Endothelial cell of umbilical vein (primary cell): ENCODE measurements around the gene TAF10. TPM values are rescaled to one million over a fixed set of nuclear protein-coding genes. Genes with fewer than 3 reads are reported as not detected.

Experiments
- BruUV-seq: library from RNA; stranded (reverse); fragments of 400-500 nt; replicated peaks from 2 replicates; lab custom pipeline; 2021; lab: Mats Ljungman, UMichigan
- CTCF ChIA-PET: fragments of 300-600, 350-600 bp; sonication (Branson Sonifier 250); formaldehyde crosslinking; loops from one replicate; lab custom pipeline; 2021; ENCODE audit warnings: antibody characterized with exemption, inconsistent platforms; lab: Charles Lee
- POLR2A ChIA-PET: fragments of 300-600, 350-600 bp; sonication (Branson Sonifier 250); formaldehyde crosslinking; loops from one replicate; lab custom pipeline; 2021; ENCODE audit warnings: antibody characterized with exemption, inconsistent platforms; lab: Charles Lee
- DNase-seq: peaks from one replicate; pipeline ENCODE4 v3.0.0-alpha.2; 2011; ENCODE audit warnings: low read depth, low spot score
- FAIRE-seq: peaks from 2 replicates; lab custom pipeline; 2011; peaks lifted over from hg19 to GRCh38; lab: Jason Lieb, UNC
- H2AFZ ChIP-seq: 2 replicates; pipeline ENCODE4 v1.6.0; 2012; ENCODE audit warnings: low read depth, low read length, control low read depth, inconsistent platforms
- H3K27ac ChIP-seq: 2 replicates; pipeline ENCODE4 v1.5.1; 2011; ENCODE audit warnings: low read depth, mild to moderate bottlenecking, control low read depth, low read length, moderate library complexity; ENCODE audit not compliant: insufficient read depth
- H3K27me3 ChIP-seq, 2 experiments: 2 replicates each; pipeline versions ENCODE4 v1.6.0 to v1.6.1; 2011; ENCODE audit warnings: low read length in 2 of 2, mixed read lengths in 1 of 2; ENCODE audit not compliant: control insufficient read depth in 2 of 2, insufficient read depth in 2 of 2
- H3K36me3 ChIP-seq, 2 experiments: 2 replicates in 1 of 2; 3 replicates in 1 of 2; pipeline ENCODE4 v1.5.1; 2011; ENCODE audit warnings: low read length in 2 of 2, mild to moderate bottlenecking in 1 of 2, moderate library complexity in 1 of 2; ENCODE audit not compliant: control insufficient read depth in 2 of 2, insufficient read depth in 2 of 2; ENCODE audit errors: extremely low read depth in 1 of 2
- H3K4me1 ChIP-seq: 3 replicates; pipeline ENCODE4 v1.5.1; 2011; ENCODE audit warnings: mild to moderate bottlenecking, low read length; ENCODE audit not compliant: control insufficient read depth, insufficient read depth; ENCODE audit errors: extremely low read depth
- H3K4me2 ChIP-seq: 2 replicates; pipeline ENCODE4 v1.6.1; 2011; ENCODE audit warnings: low read length, control low read depth, mixed read lengths; ENCODE audit not compliant: insufficient read depth
- H3K4me3 ChIP-seq, 3 experiments: fragments of 200-600 bp in 1 of 3; sonication (generic), shearing (Covaris generic) in 1 of 3; replicated peaks in 1 of 3; 2 replicates each; pipeline ENCODE4 v1.5.1; 2011 to 2016; ENCODE audit warnings: control low read depth in 3 of 3, low read length in 3 of 3, mild to moderate bottlenecking in 2 of 3, inconsistent platforms in 1 of 3, low read depth in 1 of 3, moderate library complexity in 1 of 3; ENCODE audit not compliant: insufficient read depth in 1 of 3
- H3K79me2 ChIP-seq: 2 replicates; pipeline ENCODE4 v1.6.0; 2012; ENCODE audit warnings: low read length, inconsistent platforms; ENCODE audit not compliant: control insufficient read depth, insufficient read depth
- H3K9ac ChIP-seq: replicated peaks from 2 replicates; pipeline ENCODE3; 2011; ENCODE audit warnings: low read length, control low read depth; ENCODE audit not compliant: insufficient read depth; ENCODE audit errors: extremely low read depth
- H3K9me1 ChIP-seq: replicated peaks from 3 replicates; pipeline ENCODE4 v1.6.0; 2011; ENCODE audit warnings: mild to moderate bottlenecking, low read length; ENCODE audit not compliant: control insufficient read depth, insufficient read depth; ENCODE audit errors: extremely low read depth
- H3K9me3 ChIP-seq: replicated peaks from 2 replicates; pipeline ENCODE4 v1.5.1; 2012; ENCODE audit warnings: low read length, inconsistent platforms; ENCODE audit not compliant: control insufficient read depth, insufficient read depth
- H4K20me1 ChIP-seq: replicated peaks from 2 replicates; pipeline ENCODE3; 2011; ENCODE audit warnings: mild to moderate bottlenecking, low read length; ENCODE audit not compliant: control insufficient read depth, insufficient read depth; ENCODE audit errors: extremely low read depth
- CTCF ChIP-seq, 2 donors: IDR thresholded peaks; 1 replicate in 1 of 2; 2 replicates in 1 of 2; pipeline ENCODE4 v1.5.1; 2011; ENCODE audit warnings: low read length in 2 of 2, mild to moderate bottlenecking in 2 of 2, moderate library complexity in 2 of 2, control low read depth in 1 of 2, inconsistent platforms in 1 of 2, low read depth in 1 of 2; ENCODE audit not compliant: insufficient read depth in 1 of 2; ENCODE audit errors: extremely low read depth in 1 of 2
- EZH2 ChIP-seq: IDR thresholded peaks from 2 replicates; pipeline ENCODE4 v1.6.1; 2012; ENCODE audit warnings: borderline replicate concordance, low read depth, mild to moderate bottlenecking, moderate library complexity, low read length, inconsistent platforms; ENCODE audit not compliant: severe bottlenecking
- GATA2 ChIP-seq: IDR thresholded peaks from 2 replicates; pipeline ENCODE4 v1.7.0; 2011; ENCODE audit warnings: low read depth, mild to moderate bottlenecking, moderate library complexity, mixed read lengths, low read length; ENCODE audit not compliant: insufficient read length, insufficient read depth
- JUN ChIP-seq: IDR thresholded peaks from 2 replicates; pipeline ENCODE4 v1.6.1; 2011; ENCODE audit warnings: borderline replicate concordance, low read depth; ENCODE audit not compliant: insufficient read length, insufficient read depth
- MAX ChIP-seq: IDR thresholded peaks from 2 replicates; pipeline ENCODE4 v1.6.1; 2011; ENCODE audit not compliant: insufficient read depth, insufficient read length
- MYC ChIP-seq: IDR thresholded peaks from one replicate; pipeline ENCODE4 v1.6.1; 2011; ENCODE audit warnings: mild to moderate bottlenecking, low read depth, low read length
- POLR2A ChIP-seq: IDR thresholded peaks from 2 replicates; pipeline ENCODE4 v1.6.1; 2012; ENCODE audit warnings: low read depth, mild to moderate bottlenecking, control low read depth, low read length
- POLR2AphosphoS5 ChIP-seq: IDR thresholded peaks from 2 replicates; pipeline ENCODE4 v1.6.1; 2012; ENCODE audit warnings: low read depth, mild to moderate bottlenecking, control low read depth, low read length, moderate library complexity; ENCODE audit not compliant: insufficient read depth
- dilution Hi-C: fragments of 300-500 bp; cut with MboI; formaldehyde crosslinking; loops from one replicate; pipeline ENCODE4 v1.15.0; 2019; ENCODE audit warnings: low sequenced_read_pairs; ENCODE audit not compliant: extremely low pct_ligation_motif_present
- intact Hi-C: fragments of 100-400 bp; cut with micrococcal nuclease; formaldehyde crosslinking; loops from one replicate; pipeline ENCODE4 v1.10.0; 2022
- polyA plus RNA-seq, 4 experiments: library from polyadenylated mRNA; depleted of rRNA in 3 of 4; stranded (reverse) in 3 of 4; unstranded in 1 of 4; fragments of >200 nt; gene quantifications; 2 replicates each; pipeline versions ENCODE4 v1.2.1 to v1.2.3, GENCODE V29; 2011 to 2012; ENCODE audit warnings: missing spikeins in 1 of 4
- total RNA-seq: library from RNA; stranded (reverse); gene quantifications from 2 replicates; pipeline ENCODE4 v1.2.3, GENCODE V29; 2021

Gene TAF10
- total and polyA plus RNA-seq, 2 donors (not counting 3 experiments of a cell fraction or from before 2014, with no cell fraction given) = 86.2 to 149 TPM

- H3K4me2 ChIP-seq = no peak overlapping the region
- TF ChIP-seq POLR2A = no peak
- TF ChIP-seq EZH2 = no peak
- TF ChIP-seq CTCF (IDR thresholded peaks at IDR 0.05; ENCODE audit: extremely low read depth in 1 of 2, insufficient read depth in 1 of 2, low read depth in 1 of 2, low read length in 2 of 2) = no peak
- TF ChIP-seq GATA2 = no peak
- TF ChIP-seq JUN = no peak
- no peak for TF ChIP-seq MYC
- no peak for TF ChIP-seq POLR2AphosphoS5
- TF ChIP-seq MAX = no peak
- DNase-seq (no peak), FAIRE-seq (no peak)
- no peaks in the 10 kb centered on the region for H3K9me1 ChIP-seq
- no peak overlapping the region for H3K27ac ChIP-seq
- H3K27me3 ChIP-seq = no peaks in the 10 kb centered on the region
- ChIA-PET CTCF (interaction anchor here (0.8 to 1.5 kb wide), 3 partner anchors 16 to 273 kb away, joined by 3 to 5 read pairs (median 3); partner anchors contain the start of gene MRPL17), POLR2A (no interaction called here)
- no peaks in the 10 kb centered on the region for H4K20me1 ChIP-seq
- H3K4me3 ChIP-seq = no peak overlapping the region
- H3K36me3 ChIP-seq = no peaks in the 10 kb centered on the region
- intact Hi-C loops = no loop called here
- H3K4me1 ChIP-seq = peaks cover 28% of the 10 kb centered on the region
- H3K9me3 ChIP-seq = no peaks in the 10 kb centered on the region
- H3K79me2 ChIP-seq = peaks cover 2% of the 10 kb centered on the region
- dilution Hi-C loops = no loop called here
- no peak overlapping the region for H2AFZ ChIP-seq
- no TSS peak for BruUV-seq
- no peak overlapping the region for H3K9ac ChIP-seq
These were observed 40.2 kb upstream of the TAF10 start for GRCh38 chr11:6652182-6652581.
